Activated naive CD4-positive, alpha-beta T cell treated with anti-CD3 and anti-CD28 coated beads, Interleukin-2, amount 50 U/mL, for 24 hours (primary cell): ENCODE results near the gene DUS4L.
A peak's percentile ranks its signal among the peaks of the same experiment; 100 is the strongest.
"Not testable (repeated sequence)": the region's sequence is repeated elsewhere in the genome, so short reads cannot be mapped to it uniquely, and the experiment has no call there.

Source experiments
- H3K27ac Mint-ChIP-seq: one replicate; pipeline ENCODE4 v1.8.0; 2021; ENCODE audit warnings: mild to moderate bottlenecking, mixed read lengths
- H3K27me3 Mint-ChIP-seq: one replicate; pipeline ENCODE4 v1.8.0; 2021; ENCODE audit warnings: mixed read lengths
- H3K36me3 Mint-ChIP-seq: one replicate; pipeline ENCODE4 v1.8.0; 2021; ENCODE audit warnings: mixed read lengths
- H3K4me1 Mint-ChIP-seq: one replicate; pipeline ENCODE4 v1.8.0; 2021; ENCODE audit warnings: mixed read lengths
- H3K4me3 Mint-ChIP-seq: one replicate; pipeline ENCODE4 v1.8.0; 2021; ENCODE audit warnings: mild to moderate bottlenecking, mixed read lengths
- H3K9me3 Mint-ChIP-seq: one replicate; pipeline ENCODE4 v1.8.0; 2021; ENCODE audit warnings: mixed read lengths

DUS4L gene

GRCh38 chr7:107563775-107564552 is at the start of gene DUS4L, which contains the start of gene COG5:
TSS of gene DUS4L (plus strand) at chr7:107563971. CDS start at chr7:107567071, 3,100 bp downstream.
TSS of gene COG5 (minus strand) at chr7:107563920. CDS start at chr7:107563896, 24 bp downstream.
- peak within 1 kb of the TSS; percentile 88 for H3K4me3 Mint-ChIP-seq
- peaks cover 67% of the 10 kb centered on the region for H3K4me1 Mint-ChIP-seq
- H3K27me3 Mint-ChIP-seq = no peaks in the 10 kb centered on the region
- H3K36me3 Mint-ChIP-seq = peaks cover 3% of the 10 kb centered on the region
- H3K27ac Mint-ChIP-seq = peak within 1 kb of the TSS; percentile 96
- H3K9me3 Mint-ChIP-seq = no peaks in the 10 kb centered on the region

- Mint-ChIP-seq H3K9me3 (no peaks in the 10 kb centered on the region), H3K27me3 (no peaks in the 10 kb centered on the region), H3K4me1 (peaks cover 23% of the 10 kb centered on the region), H3K4me3 (no peak overlapping the region), H3K27ac (no peak overlapping the region), H3K36me3 (peaks cover 34% of the 10 kb centered on the region)
Observed at GRCh38 chr7:107526672-107527071, 37.1 kb upstream of the DUS4L start.

- Mint-ChIP-seq H3K4me1 (peaks cover 21% of the 10 kb centered on the region), H3K36me3 (peaks cover 30% of the 10 kb centered on the region), H3K27me3 (no peaks in the 10 kb centered on the region), H3K9me3 (no peaks in the 10 kb centered on the region), H3K27ac (no peak overlapping the region), H3K4me3 (no peak overlapping the region)
Observed at GRCh38 chr7:107527196-107527595, 36.6 kb upstream of the DUS4L start.

- Mint-ChIP-seq H3K27ac (no peak overlapping the region), H3K4me3 (no peak overlapping the region), H3K4me1 (peaks cover 28% of the 10 kb centered on the region), H3K9me3 (no peaks in the 10 kb centered on the region), H3K27me3 (no peaks in the 10 kb centered on the region), H3K36me3 (peaks cover 32% of the 10 kb centered on the region)
Observed at GRCh38 chr7:107528461-107528860, 35.3 kb upstream of the DUS4L start.

- peaks cover 43% of the 10 kb centered on the region for H3K36me3 Mint-ChIP-seq
- peaks cover 48% of the 10 kb centered on the region for H3K4me1 Mint-ChIP-seq
- H3K27ac Mint-ChIP-seq = no peak overlapping the region
- no peaks in the 10 kb centered on the region for H3K9me3 Mint-ChIP-seq
- no peak overlapping the region for H3K4me3 Mint-ChIP-seq
- H3K27me3 Mint-ChIP-seq = no peaks in the 10 kb centered on the region
Observed at GRCh38 chr7:107530751-107531150, 33.0 kb upstream of the DUS4L start.

- Mint-ChIP-seq H3K9me3 (no peaks in the 10 kb centered on the region), H3K27ac (no peak overlapping the region), H3K27me3 (no peaks in the 10 kb centered on the region), H3K4me1 (peaks cover 52% of the 10 kb centered on the region), H3K36me3 (peaks cover 59% of the 10 kb centered on the region), H3K4me3 (no peak overlapping the region)
Observed at GRCh38 chr7:107534139-107534538, 29.6 kb upstream of the DUS4L start.

- H3K4me3 Mint-ChIP-seq, H3K9me3 Mint-ChIP-seq: not testable (repeated sequence)
Observed at GRCh38 chr7:107537228-107537627, 26.5 kb upstream of the DUS4L start.

GRCh38 chr7:107538001-107538400 is 25.8 kb upstream of the DUS4L start:
- no peaks in the 10 kb centered on the region for H3K27me3 Mint-ChIP-seq
- H3K4me1 Mint-ChIP-seq = peaks cover 49% of the 10 kb centered on the region
- H3K27ac Mint-ChIP-seq = peak overlapping the region; percentile 15
- H3K36me3 Mint-ChIP-seq = peaks cover 55% of the 10 kb centered on the region
- H3K4me3 Mint-ChIP-seq = no peak overlapping the region
- H3K9me3 Mint-ChIP-seq = no peaks in the 10 kb centered on the region

More at GRCh38 chr7:107537228-107537627, 26.5 kb upstream of the DUS4L start:
- Mint-ChIP-seq H3K4me1 (peaks cover 50% of the 10 kb centered on the region), H3K36me3 (peaks cover 55% of the 10 kb centered on the region)
- H3K27me3 Mint-ChIP-seq, H3K27ac Mint-ChIP-seq: not testable (repeated sequence)

- Mint-ChIP-seq H3K9me3 (peaks cover 25% of the 10 kb centered on the region), H3K4me1 (peaks cover 27% of the 10 kb centered on the region), H3K27me3 (no peaks in the 10 kb centered on the region)
Observed at GRCh38 chr7:107543338-107543993, 20.3 kb upstream of the DUS4L start.

GRCh38 chr7:107544848-107545591 is 18.8 kb upstream of the DUS4L start:
- H3K4me1 Mint-ChIP-seq = peaks cover 27% of the 10 kb centered on the region
- H3K4me3 Mint-ChIP-seq = peak overlapping the region; percentile 30
- H3K9me3 Mint-ChIP-seq = peaks cover 25% of the 10 kb centered on the region
- H3K36me3 Mint-ChIP-seq = peaks cover 50% of the 10 kb centered on the region
- H3K27ac Mint-ChIP-seq = no peak overlapping the region
- no peaks in the 10 kb centered on the region for H3K27me3 Mint-ChIP-seq

More at GRCh38 chr7:107543338-107543993, 20.3 kb upstream of the DUS4L start:
- H3K36me3 Mint-ChIP-seq = peaks cover 48% of the 10 kb centered on the region
- H3K4me3 Mint-ChIP-seq = no peak overlapping the region
- no peak overlapping the region for H3K27ac Mint-ChIP-seq

GRCh38 chr7:107551936-107552335 is 11.8 kb upstream of the DUS4L start:
- H3K4me3 Mint-ChIP-seq = no peak overlapping the region
- no peaks in the 10 kb centered on the region for H3K27me3 Mint-ChIP-seq
- H3K36me3 Mint-ChIP-seq = peaks cover 49% of the 10 kb centered on the region
- H3K27ac Mint-ChIP-seq = peak overlapping the region; percentile 20
- H3K4me1 Mint-ChIP-seq = peaks cover 65% of the 10 kb centered on the region
- peaks cover 4% of the 10 kb centered on the region for H3K9me3 Mint-ChIP-seq

GRCh38 chr7:107555893-107556292 is 7.9 kb upstream of the DUS4L start:
- Mint-ChIP-seq H3K27me3 (no peaks in the 10 kb centered on the region), H3K4me1 (peaks cover 64% of the 10 kb centered on the region), H3K4me3 (no peak overlapping the region), H3K27ac (no peak overlapping the region), H3K9me3 (no peaks in the 10 kb centered on the region), H3K36me3 (peaks cover 24% of the 10 kb centered on the region)

GRCh38 chr7:107559864-107560263 is 3.9 kb upstream of the DUS4L start:
- Mint-ChIP-seq H3K36me3 (peaks cover 15% of the 10 kb centered on the region), H3K27ac (peak overlapping the region; percentile 76)

GRCh38 chr7:107560898-107561516 is 2.8 kb upstream of the DUS4L start:
- peaks cover 66% of the 10 kb centered on the region for H3K4me1 Mint-ChIP-seq
- H3K27me3 Mint-ChIP-seq = no peaks in the 10 kb centered on the region
- peaks cover 6% of the 10 kb centered on the region for H3K36me3 Mint-ChIP-seq
- peak overlapping the region; percentile 88 for H3K4me3 Mint-ChIP-seq
- peak overlapping the region; percentile 43 for H3K27ac Mint-ChIP-seq
- H3K9me3 Mint-ChIP-seq = no peaks in the 10 kb centered on the region

More at GRCh38 chr7:107559864-107560263, 3.9 kb upstream of the DUS4L start:
- H3K9me3 Mint-ChIP-seq = no peaks in the 10 kb centered on the region
- peak overlapping the region; percentile 20 for H3K4me3 Mint-ChIP-seq
- peaks cover 67% of the 10 kb centered on the region for H3K4me1 Mint-ChIP-seq
- H3K27me3 Mint-ChIP-seq = no peaks in the 10 kb centered on the region

GRCh38 chr7:107563081-107563774 is 543 bp upstream of the DUS4L start:
- no peaks in the 10 kb centered on the region for H3K27me3 Mint-ChIP-seq
- peak overlapping the region; percentile 88 for H3K4me3 Mint-ChIP-seq
- peaks cover 3% of the 10 kb centered on the region for H3K36me3 Mint-ChIP-seq
- H3K4me1 Mint-ChIP-seq = peaks cover 67% of the 10 kb centered on the region
- no peaks in the 10 kb centered on the region for H3K9me3 Mint-ChIP-seq
- H3K27ac Mint-ChIP-seq = peak overlapping the region; percentile 92
